Motor neuron (in vitro differentiated cells): Measurements from ENCODE around the gene FGF5. TPM values are rescaled to one million over a fixed set of nuclear protein-coding genes. Genes with fewer than 3 reads are reported as not detected.
A peak's percentile ranks its signal among the peaks of the same experiment; 100 is the strongest.

ENCODE experiments used
- ATAC-seq, 8 experiments: fragments of 200-7000 bp; cut with Tn5 transposase; replicated peaks in 6 of 8; 2 replicates each; pipeline ENCODE4 v1.8.0; 2021; ENCODE audit warnings: mild to moderate bottlenecking in 8 of 8, moderate library complexity in 8 of 8
- H3K27ac ChIP-seq, 2 donors: fragments of 250-450 bp; sonication (Bioruptor Pico); 2 replicates each; pipeline ENCODE4 v1.9.0; 2021; ENCODE audit warnings: antibody characterized with exemption in 2 of 2, mild to moderate bottlenecking in 2 of 2, moderate library complexity in 1 of 2
- H3K4me1 ChIP-seq, 2 donors: fragments of 250-450 bp; sonication (Bioruptor Pico); replicated peaks in 1 of 2; 2 replicates each; pipeline ENCODE4 v1.6.1; 2021; ENCODE audit warnings: antibody characterized with exemption in 2 of 2, mild to moderate bottlenecking in 2 of 2, moderate library complexity in 1 of 2
- H3K4me3 ChIP-seq, 5 donors: fragments of 250-450 bp; sonication (Bioruptor Pico); 2 replicates each; pipeline ENCODE4 v1.9.0; 2021; ENCODE audit warnings: antibody characterized with exemption in 5 of 5, mild to moderate bottlenecking in 5 of 5, moderate library complexity in 4 of 5
- WGBS, 10 experiments: fragments of 450-650 bp; shearing (Covaris generic); methylation state at CpG; one replicate each; pipeline ENCODE4 v1.0.0; 2022; 5-methylcytosine and 5-hydroxymethylcytosine counted together
- in situ Hi-C, 9 experiments: fragments of 400-800 bp; cut with MboI; loops; one replicate each; pipeline ENCODE4 v1.15.0; 2021; ENCODE audit warnings: low sequenced_read_pairs in 9 of 9, low pct_unique_long_range_greater_than_20kb in 2 of 9; ENCODE audit not compliant: unreplicated experiment in 9 of 9
- total RNA-seq, 8 experiments: library from RNA; unstranded; fragments of 300-600 nt; gene quantifications; 2 replicates each; pipeline versions ENCODE4 v1.2.3 to v1.2.4, GENCODE V29; 2022

FGF5 gene
- total RNA-seq, 8 experiments from 2014 or later = 0.09 to 3.3 (median 0.86) TPM; not detected in 1

DNA sequence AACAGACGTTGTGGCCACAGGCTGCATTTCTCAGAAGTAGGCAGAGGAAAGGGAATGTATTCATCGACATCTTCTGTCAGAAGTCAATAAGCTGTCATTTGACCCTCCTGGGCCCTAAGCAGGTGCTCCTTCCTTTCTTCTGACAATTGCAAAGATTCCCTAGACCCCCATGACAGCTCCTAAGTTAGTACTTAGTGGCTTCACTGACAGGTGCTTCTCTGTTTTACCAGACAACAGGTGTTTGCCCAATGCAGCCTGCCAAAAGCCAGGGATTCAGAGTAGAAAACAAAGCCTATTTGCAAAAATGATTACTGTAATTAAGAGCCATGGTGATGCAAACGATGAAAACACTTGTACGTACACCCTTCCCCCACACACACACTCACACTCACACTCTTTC is 7.5 kb upstream of the FGF5 start:
- ATAC-seq = no peak
- WGBS, 10 experiments = 23 to 92% (median 56%) methylated on average over 1 to 4 of the region's 4 CpGs

DNA sequence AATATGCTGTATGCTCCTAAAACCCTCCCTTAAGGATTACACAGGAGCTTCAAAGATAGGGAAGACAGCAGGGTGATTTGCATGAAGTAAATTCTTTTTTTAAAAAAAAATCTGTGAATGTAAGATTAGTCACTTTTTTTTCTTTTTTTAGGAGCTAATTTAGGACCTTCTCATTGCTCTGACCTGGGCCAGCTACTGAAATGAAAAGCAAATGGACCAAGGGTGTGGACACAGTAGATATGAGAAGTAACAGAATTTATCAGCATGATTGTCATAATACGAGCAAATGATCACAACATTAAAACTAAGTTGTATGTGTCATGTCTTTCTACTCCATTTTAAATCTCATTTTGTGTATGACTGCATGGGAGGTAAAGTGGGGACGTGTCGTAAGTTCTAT is 6.6 kb upstream of the FGF5 start:
- ATAC-seq = peak in 2 of 8 experiments; percentile 50 to 55
- Histone ChIP-seq H3K27ac (no peak overlapping the region), H3K4me3 (no peak overlapping the region), H3K4me1 (no peaks in the 10 kb centered on the region)
- 53 to 100% (median 74%) methylated on average over 2 to 3 of the region's 3 CpGs; no CpG with 5 or more reads in 1 of the 10 experiments for WGBS, 10 experiments
- in situ Hi-C loops = no loop called here

More for the DNA sequence above, 7.5 kb upstream of the FGF5 start:
- Histone ChIP-seq H3K27ac (no peak overlapping the region), H3K4me3 (no peak overlapping the region), H3K4me1 (no peaks in the 10 kb centered on the region)
- in situ Hi-C loops = no loop called here

DNA sequence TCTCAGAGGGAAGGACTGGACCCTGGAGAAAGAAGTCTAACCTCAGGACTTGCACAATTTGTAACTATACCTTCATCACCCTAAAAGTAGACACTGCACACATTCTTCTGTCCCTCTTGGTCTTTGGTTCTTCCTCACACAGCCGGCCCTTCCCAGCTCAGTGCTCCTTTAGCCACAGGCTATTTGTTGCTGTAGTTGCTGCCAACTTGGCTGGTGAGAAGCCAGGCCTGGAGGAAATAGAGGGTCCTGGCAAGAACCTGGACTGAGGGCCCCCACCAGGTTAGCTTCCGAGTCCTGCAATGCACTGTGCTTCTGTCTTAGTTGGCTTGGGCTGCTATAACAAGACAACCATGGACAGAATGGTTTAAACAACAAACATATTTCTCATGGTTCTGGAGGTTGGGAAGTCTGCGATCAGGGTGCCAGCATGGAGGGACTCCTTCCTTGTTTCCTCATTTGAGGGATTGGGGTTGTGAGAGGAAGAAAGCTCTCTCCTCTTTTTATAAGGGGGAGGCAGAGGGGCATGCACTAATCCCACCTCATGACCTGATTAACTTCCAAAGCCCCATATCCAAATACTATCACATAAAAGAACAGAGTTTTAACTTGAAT is 4.4 kb upstream of the FGF5 start:
- H3K4me3 ChIP-seq = no peak overlapping the region
- H3K27ac ChIP-seq = no peak overlapping the region
- WGBS, 10 experiments = 67 to 100% (median 100%) methylated on average over 1 to 3 of the region's 3 CpGs; no CpG with 5 or more reads in 2 of the 10 experiments
- peaks cover 2 to 3% of the 10 kb centered on the region in 2 donors for H3K4me1 ChIP-seq
- ATAC-seq = no peak
- in situ Hi-C loops = no loop called here

DNA sequence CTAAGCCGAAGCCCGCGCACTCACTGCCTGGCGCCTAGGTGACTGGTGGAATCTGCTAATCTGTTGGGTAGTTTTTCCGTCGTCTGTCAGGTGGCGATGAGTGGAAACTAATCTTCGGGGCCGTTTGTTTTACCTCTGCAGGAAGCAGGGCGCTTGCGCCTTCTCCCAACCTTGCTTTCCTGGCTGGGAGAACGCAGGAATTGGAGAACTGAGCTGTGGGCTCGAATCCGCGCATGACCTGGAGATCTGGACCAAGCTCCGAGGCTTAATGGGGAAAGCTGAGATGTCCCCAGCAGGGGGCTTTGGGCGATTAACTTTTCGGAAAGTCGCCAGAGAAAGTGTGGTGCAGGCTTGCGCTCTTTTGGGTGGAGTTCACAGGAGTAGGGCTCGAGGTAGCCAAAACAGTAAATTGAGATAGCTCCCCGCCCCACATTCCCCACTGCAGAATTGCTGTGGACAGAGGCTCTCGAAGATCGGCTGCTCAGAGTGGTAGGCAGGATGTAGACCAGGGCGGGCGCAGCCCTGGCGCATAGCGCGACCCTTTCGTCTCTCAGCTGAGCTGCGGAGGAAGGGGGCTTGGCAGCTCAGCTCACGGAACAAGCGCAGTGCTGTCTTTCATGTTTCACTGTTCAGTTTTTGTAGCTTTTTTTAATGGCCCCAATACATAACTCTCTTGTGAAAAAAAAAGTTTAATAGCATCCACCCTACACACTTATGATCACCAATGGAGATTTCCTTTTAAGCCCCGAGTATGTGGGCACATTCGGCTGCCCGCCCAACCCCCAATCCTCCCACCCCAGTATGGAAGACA is 2.7 kb upstream of the FGF5 start:
- H3K4me3 ChIP-seq = no peak overlapping the region
- in situ Hi-C loops = no loop called here
- 16 to 67% (median 46%) methylated on average over 1 to 18 of the region's 36 CpGs; no CpG with 5 or more reads in 1 of the 10 experiments for WGBS, 10 experiments

DNA sequence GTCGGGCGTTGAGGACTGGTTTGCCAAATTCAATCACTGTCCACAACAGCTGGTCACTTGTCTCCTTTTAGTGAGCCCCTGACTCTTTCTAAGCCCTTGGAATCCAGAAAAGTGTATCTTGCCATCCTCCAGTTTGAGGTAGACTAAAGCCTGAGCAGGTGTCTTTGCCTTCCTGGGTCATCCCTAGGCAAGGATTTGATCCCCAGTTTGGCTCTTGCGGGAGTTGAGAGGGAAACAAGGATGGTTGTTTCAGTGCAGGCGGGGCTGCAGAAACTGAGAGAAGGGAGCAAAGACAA is 2.2 kb upstream of the FGF5 start:
- no peak for ATAC-seq
- H3K4me3 ChIP-seq = no peak overlapping the region
- 20 to 78% (median 67%) methylated on average over 1 of the region's 4 CpGs; no CpG with 5 or more reads in 7 of the 10 experiments for WGBS, 10 experiments

More for the DNA sequence above, 2.7 kb upstream of the FGF5 start:
- H3K4me1 ChIP-seq = peaks cover 3% of the 10 kb centered on the region in 2 donors
- no peak for ATAC-seq
- no peak overlapping the region for H3K27ac ChIP-seq

DNA sequence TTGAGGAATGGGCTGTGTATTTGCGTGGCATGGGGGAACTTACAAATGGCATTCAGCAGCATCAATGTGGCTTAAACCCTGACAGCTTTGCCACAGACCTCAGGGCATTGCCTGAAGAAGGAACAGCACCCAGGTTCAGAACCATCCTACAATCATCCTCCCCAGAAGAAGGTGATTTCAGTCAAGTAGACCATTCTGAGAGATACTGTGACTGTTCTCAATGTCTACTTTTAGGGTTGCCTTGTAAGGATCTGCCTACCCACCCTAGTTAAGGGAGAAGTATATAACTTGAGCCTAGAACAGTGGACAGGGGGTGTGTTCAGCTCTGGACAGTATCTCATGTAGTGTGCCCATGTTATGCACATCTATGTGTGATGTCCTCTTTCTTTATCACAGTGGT is 1.6 kb upstream of the FGF5 start:
- WGBS, 10 experiments = 33 to 100% (median 73%) methylated on average over 1 of the region's 1 CpG; no CpG with 5 or more reads in 4 of the 10 experiments
- Histone ChIP-seq H3K4me3 (peak overlapping the region in 1 of 5 donors; percentile 48), H3K4me1 (peaks cover 3% of the 10 kb centered on the region in 2 donors), H3K27ac (no peak overlapping the region)
- no peak for ATAC-seq
- in situ Hi-C loops = no loop called here

More for the DNA sequence above, 2.2 kb upstream of the FGF5 start:
- H3K4me1 ChIP-seq = peaks cover 3% of the 10 kb centered on the region in 2 donors
- in situ Hi-C loops = no loop called here
- H3K27ac ChIP-seq = no peak overlapping the region

DNA sequence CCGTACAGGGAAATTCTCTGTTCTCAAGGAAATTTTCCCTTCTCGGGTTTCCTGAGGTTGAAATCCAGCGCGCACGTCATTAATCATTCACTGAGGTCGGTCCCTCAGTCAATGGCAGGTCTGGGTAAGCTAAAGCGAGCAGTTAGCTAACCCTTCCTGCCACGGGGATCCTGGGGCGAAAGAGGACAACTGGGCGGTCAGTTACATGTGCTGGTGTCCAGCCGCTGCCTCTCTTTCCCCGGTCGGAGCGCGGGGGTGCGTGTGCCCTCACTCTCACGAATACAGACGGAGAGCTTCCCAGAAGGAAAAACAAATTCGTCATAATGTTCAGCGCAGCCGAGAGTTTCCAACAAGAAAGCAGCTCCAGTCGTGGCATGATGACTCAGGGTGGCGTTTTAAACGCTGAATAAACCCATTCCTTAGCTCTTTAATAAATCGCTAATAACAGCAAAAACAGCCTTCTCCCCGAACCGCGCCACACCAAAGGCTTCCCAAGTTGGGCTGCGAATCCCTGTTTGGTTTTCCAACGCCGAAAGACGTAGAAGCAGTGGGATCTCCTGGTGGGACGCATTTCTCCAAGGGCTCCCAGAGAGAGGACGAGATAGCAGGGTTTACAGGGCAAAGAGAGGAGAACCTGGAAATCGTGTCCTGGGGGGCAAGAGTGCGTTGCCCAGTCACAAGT is 752 bp upstream of the FGF5 start:
- 0 to 7% (median 1%) methylated on average over 3 to 26 of the region's 36 CpGs; no CpG with 5 or more reads in 2 of the 10 experiments for WGBS, 10 experiments
- in situ Hi-C loops = no loop called here
- peak overlapping the region; percentile 45 to 62 (median 47) for H3K4me3 ChIP-seq
- ATAC-seq = peak in 7 of 8 experiments; percentile 0 to 29 (median 7)
- peaks cover 3% of the 10 kb centered on the region in 2 donors for H3K4me1 ChIP-seq
- peak overlapping the region in 1 of 2 donors; percentile 66 for H3K27ac ChIP-seq

DNA sequence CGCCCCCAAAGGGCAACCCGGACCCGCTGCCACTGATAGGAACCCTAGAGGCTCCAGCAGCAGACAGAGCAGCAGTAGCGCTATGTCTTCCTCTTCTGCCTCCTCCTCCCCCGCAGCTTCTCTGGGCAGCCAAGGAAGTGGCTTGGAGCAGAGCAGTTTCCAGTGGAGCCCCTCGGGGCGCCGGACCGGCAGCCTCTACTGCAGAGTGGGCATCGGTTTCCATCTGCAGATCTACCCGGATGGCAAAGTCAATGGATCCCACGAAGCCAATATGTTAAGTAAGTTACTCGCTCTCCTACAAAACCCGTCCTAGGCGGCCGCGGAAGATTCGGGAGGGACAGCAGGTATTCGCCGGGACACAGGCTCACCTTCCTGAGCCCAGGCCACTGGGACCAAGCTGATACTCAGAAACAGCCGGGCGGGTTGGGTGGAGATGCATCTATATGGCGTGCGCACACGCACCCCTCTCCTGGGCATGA is 477 bp downstream of the FGF5 start:
- Histone ChIP-seq H3K27ac (peak overlapping the region in 1 of 2 donors; percentile 66), H3K4me3 (peak overlapping the region; percentile 45 to 62 (median 47)), H3K4me1 (peaks cover 3% of the 10 kb centered on the region in 2 donors)
- in situ Hi-C loops = no loop called here
- peak; percentile 47 to 67 (median 60) for ATAC-seq
- WGBS, 10 experiments = 0 to 20% (median 3%) methylated on average over 2 to 12 of the region's 25 CpGs; no CpG with 5 or more reads in 5 of the 10 experiments

DNA sequence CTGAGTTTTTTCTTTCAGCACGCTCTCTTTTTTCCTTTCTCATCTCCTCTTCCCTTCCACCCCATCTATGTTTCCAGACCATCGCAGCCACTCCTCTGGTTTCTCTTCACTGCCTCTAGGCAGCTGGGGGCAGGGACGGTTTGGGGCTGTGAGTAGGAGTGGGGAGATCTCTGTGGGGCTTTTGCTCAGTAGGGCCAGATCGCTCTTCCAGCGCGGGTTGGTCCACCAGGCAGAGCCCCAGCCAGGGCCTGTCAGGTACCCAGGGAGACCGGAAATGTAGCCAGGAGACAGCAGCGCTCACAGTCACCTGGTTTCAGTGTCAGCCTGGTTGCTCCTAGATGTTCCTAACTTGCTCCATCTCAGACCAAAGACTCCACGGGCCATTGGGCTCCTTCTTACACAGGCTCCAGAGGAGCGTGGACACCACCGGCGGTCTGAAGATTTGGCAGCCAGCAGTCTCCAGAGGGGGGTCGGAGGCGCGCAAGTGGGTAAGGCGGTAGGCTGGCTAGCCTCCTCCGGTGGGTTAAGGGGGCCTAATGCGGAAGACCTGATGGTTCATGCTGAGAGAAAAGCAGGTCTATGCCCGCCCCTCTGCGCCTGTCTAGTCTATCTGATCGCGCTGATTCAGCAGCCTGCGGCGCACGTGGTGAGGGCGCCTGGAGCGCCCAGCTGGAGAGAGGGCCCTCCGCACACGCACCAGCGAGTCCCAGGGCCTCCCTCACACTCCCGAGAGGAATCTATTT is 1.8 kb downstream of the FGF5 start:
- Histone ChIP-seq H3K4me1 (peaks cover 3% of the 10 kb centered on the region in 2 donors), H3K4me3 (peak overlapping the region in 3 of 5 donors; percentile 2 to 62 (median 18)), H3K27ac (no peak overlapping the region)
- in situ Hi-C loops = no loop called here
- ATAC-seq = peak in 2 of 8 experiments; percentile 21 to 30
- WGBS, 10 experiments = 0 to 55% (median 24%) methylated on average over 1 to 10 of the region's 31 CpGs; no CpG with 5 or more reads in 2 of the 10 experiments

DNA sequence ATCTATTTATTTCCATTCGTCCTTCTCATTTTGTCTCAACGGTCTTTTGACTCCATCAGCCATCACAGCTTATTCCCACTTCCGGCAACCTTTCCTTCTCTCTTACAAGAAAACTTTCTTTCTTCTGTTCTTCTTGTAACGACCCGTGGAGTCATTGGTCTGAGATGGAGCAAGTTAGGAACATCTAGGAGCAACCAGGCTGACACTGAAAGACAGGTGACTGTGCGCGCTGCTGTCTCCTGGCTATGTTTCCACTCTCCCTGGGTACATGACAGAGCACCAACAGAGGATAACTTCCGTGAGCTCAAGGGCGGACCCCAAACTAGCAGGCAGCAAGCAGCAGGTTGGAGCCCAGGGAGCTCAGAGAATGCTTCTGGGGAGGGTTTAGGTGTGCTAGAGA is 2.5 kb downstream of the FGF5 start:
- WGBS, 10 experiments = 7 to 88% (median 59%) methylated on average over 2 to 9 of the region's 9 CpGs
- in situ Hi-C loops = no loop called here
- ATAC-seq = no peak
- no peak overlapping the region for H3K4me3 ChIP-seq
- H3K4me1 ChIP-seq = peaks cover 3% of the 10 kb centered on the region in 2 donors
- H3K27ac ChIP-seq = no peak overlapping the region

DNA sequence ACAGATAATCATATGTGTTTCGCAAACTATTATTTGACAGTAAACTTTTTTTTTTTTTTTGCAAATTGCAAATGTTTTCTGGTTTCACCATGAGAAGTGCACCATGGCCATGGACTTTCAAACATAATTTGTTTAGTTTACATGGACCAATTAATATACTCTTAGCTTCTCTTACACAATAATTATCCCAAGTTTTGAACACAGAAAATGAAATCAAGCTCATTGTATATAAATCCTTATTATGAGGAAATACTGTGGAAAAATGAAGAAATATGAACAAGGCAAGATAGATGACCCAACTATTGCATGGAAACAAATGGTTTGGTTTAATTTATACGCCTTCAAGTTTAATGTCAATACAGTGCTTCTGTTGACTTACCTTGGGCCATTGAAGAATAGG is 3.9 kb downstream of the FGF5 start:
- Histone ChIP-seq H3K4me1 (peaks cover 0 to 3% of the 10 kb centered on the region in 2 donors), H3K4me3 (no peak overlapping the region), H3K27ac (no peak overlapping the region)
- in situ Hi-C loops = no loop called here
- WGBS, 10 experiments = 75 to 100% (median 95%) methylated on average over 2 of the region's 2 CpGs
- ATAC-seq = no peak

DNA sequence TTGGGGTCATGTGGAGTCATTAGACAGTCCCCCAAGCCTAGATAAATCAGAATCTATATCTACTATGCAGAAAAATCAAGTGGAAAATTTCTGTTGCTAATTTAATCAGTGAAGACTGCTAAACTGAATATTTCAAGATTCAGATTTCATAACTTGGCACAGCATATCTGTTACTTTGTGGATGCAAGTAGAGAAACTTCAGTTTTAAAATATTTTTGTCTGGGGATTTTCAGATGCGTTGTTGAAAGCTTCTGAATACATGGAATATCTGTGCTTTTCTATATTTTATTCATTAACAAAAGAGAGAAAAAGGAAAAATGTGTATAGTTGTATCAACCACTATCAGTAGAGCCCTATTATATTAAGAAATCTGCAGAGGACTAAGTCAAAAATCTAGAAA is 4.4 kb downstream of the FGF5 start:
- ATAC-seq = no peak
- WGBS, 10 experiments = 11 to 100% (median 78%) methylated on average over 1 of the region's 1 CpG; no CpG with 5 or more reads in 4 of the 10 experiments
- Histone ChIP-seq H3K4me1 (peaks cover 0 to 3% of the 10 kb centered on the region in 2 donors), H3K27ac (no peak overlapping the region), H3K4me3 (no peak overlapping the region)
- in situ Hi-C loops = no loop called here
